Uterus (tissue), 4 donors: ENCODE results near the gene CACNA1D. TPM values are rescaled to one million over a fixed set of nuclear protein-coding genes. Genes with fewer than 3 reads are reported as not detected.

Experiments
- DNase-seq, 2 donors: peaks; one replicate each; pipeline ENCODE4 v3.0.0-alpha.2; 2019 to 2020
- H3K27ac ChIP-seq, 2 donors: fragments of 200-600 bp; sonication (generic); 1 replicate in 1 of 2; 2 replicates in 1 of 2; pipeline ENCODE4 v1.5.1; 2016 to 2018
- H3K27me3 ChIP-seq, 2 donors: fragments of 200-600 bp; sonication (generic); one replicate each; pipeline ENCODE4 v1.5.1; 2018 to 2019; ENCODE audit warnings: control low read depth in 1 of 2
- H3K36me3 ChIP-seq, 2 donors: fragments of 200-600 bp; sonication (generic); one replicate each; pipeline ENCODE4 v1.5.1; 2019; ENCODE audit warnings: control low read depth in 1 of 2
- H3K4me1 ChIP-seq, 2 donors: fragments of 200-600 bp; sonication (generic); one replicate each; pipeline ENCODE4 v1.5.1; 2018 to 2019; ENCODE audit warnings: control low read depth in 1 of 2
- H3K4me3 ChIP-seq, 2 donors: fragments of 200-600 bp; sonication (generic); 1 replicate in 1 of 2; 2 replicates in 1 of 2; pipeline ENCODE4 v1.5.1; 2018 to 2019; ENCODE audit warnings: mild to moderate bottlenecking in 1 of 2
- H3K9me3 ChIP-seq, 2 donors: fragments of 200-600 bp; sonication (generic); one replicate each; pipeline ENCODE4 v1.5.1; 2019; ENCODE audit warnings: control low read depth in 1 of 2
- POLR2A ChIP-seq, 2 donors: fragments of 450-650 bp; IDR thresholded peaks; one replicate each; pipeline ENCODE4 v1.6.1; 2016; ENCODE audit warnings: antibody characterized with exemption in 2 of 2, mild to moderate bottlenecking in 1 of 2, moderate library complexity in 1 of 2
- intact Hi-C: fragments of 100-400 bp; cut with DNase I; formaldehyde crosslinking; loops from one replicate; pipeline ENCODE4 v1.15.1; 2023; ENCODE audit warnings: low total_unique reads
- total RNA-seq, 4 donors: library from RNA; depleted of rRNA in 3 of 4; stranded (reverse); fragments of >200 nt in 3 of 4; gene quantifications; one replicate each; pipeline versions ENCODE4 v1.1.0 to v1.2.4, GENCODE V29; 2014 to 2023
- TF ChIP-seq, protein P1 (sequence below), 4 experiments: fragments of 200-600 bp in 2 of 4; fragments of 450-650 bp in 2 of 4; sonication (generic) in 2 of 4; IDR thresholded peaks; one replicate each; pipeline ENCODE4 v1.5.1; 2016 to 2019; ENCODE audit warnings: antibody characterized with exemption in 4 of 4, mild to moderate bottlenecking in 2 of 4, moderate library complexity in 1 of 4
- donor health status: DM: yes; HTN: yes; CAD: no.

The CACNA1D gene
- total RNA-seq, 4 donors from 2014 or later: 0.88 to 97.5 (median 63.4) TPM

- Histone ChIP-seq H3K27me3 (no peaks in the 10 kb centered on the region), H3K4me1 (no peaks in the 10 kb centered on the region), H3K36me3 (no peaks in the 10 kb centered on the region), H3K27ac (no peak overlapping the region), H3K4me3 (no peak overlapping the region), H3K9me3 (no peaks in the 10 kb centered on the region)
- TF ChIP-seq, protein P1, sequence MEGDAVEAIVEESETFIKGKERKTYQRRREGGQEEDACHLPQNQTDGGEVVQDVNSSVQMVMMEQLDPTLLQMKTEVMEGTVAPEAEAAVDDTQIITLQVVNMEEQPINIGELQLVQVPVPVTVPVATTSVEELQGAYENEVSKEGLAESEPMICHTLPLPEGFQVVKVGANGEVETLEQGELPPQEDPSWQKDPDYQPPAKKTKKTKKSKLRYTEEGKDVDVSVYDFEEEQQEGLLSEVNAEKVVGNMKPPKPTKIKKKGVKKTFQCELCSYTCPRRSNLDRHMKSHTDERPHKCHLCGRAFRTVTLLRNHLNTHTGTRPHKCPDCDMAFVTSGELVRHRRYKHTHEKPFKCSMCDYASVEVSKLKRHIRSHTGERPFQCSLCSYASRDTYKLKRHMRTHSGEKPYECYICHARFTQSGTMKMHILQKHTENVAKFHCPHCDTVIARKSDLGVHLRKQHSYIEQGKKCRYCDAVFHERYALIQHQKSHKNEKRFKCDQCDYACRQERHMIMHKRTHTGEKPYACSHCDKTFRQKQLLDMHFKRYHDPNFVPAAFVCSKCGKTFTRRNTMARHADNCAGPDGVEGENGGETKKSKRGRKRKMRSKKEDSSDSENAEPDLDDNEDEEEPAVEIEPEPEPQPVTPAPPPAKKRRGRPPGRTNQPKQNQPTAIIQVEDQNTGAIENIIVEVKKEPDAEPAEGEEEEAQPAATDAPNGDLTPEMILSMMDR (IDR thresholded peaks at IDR 0.05): no peak
- no peak for TF ChIP-seq POLR2A (IDR thresholded peaks at IDR 0.05)
- no peak for DNase-seq
- intact Hi-C loops: no loop called here
Measured at GRCh38 chr3:53642211-53642610, 147.8 kb downstream of the CACNA1D start.

DNA sequence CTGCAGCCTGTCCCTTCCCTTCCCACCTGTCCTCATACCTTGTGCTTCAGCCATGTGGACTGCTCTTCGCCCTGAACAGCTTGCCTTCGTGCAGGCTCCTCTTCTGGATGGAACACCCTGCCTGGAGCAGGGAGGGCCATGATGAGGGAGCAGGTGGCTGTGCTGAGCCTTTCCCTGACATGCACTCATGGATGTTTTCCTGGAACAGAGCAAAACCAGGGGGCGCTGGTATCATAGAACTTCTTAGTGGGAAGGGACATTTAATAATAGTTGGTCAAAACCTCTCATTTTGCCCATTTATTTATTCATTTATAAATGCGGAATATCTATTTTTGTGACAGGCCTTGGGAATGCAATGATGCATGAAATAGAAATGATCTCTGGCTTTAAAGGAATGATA lies 149.3 kb downstream of the CACNA1D start:
- no peak for TF ChIP-seq POLR2A (IDR thresholded peaks at IDR 0.05)
- TF ChIP-seq, protein P1 (IDR thresholded peaks at IDR 0.05): no peak
- Histone ChIP-seq H3K27ac (no peak overlapping the region), H3K4me3 (no peak overlapping the region), H3K9me3 (no peaks in the 10 kb centered on the region), H3K27me3 (no peaks in the 10 kb centered on the region), H3K4me1 (no peaks in the 10 kb centered on the region), H3K36me3 (no peaks in the 10 kb centered on the region)
- DNase-seq: no peak
- intact Hi-C loops: no loop called here

DNA sequence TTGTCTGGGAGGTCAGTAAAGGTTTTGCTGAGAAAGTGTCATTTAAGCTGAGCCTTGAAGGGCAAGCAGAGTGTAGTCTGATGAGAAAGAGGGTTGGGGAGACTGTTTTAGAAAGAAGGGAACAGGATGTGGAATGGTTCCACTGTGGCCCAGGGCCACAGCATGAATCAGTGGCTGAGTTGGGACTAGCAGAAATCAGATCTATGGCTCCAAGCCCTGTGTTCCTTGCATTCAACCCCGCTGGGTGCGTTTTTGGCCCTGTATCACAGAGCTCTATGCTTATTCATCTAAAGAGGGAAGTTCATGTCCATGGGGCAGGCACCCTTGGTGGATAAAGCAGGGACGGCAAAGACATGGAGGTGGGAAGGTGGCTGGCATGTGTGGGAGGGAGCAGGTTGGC lies 151.3 kb downstream of the CACNA1D start:
- H3K4me3 ChIP-seq: no peak overlapping the region
- no peaks in the 10 kb centered on the region for H3K27me3 ChIP-seq
- H3K36me3 ChIP-seq: no peaks in the 10 kb centered on the region
- no peak overlapping the region for H3K27ac ChIP-seq
- H3K4me1 ChIP-seq: no peaks in the 10 kb centered on the region
- TF ChIP-seq, protein P1 (IDR thresholded peaks at IDR 0.05): no peak
- TF ChIP-seq POLR2A (IDR thresholded peaks at IDR 0.05): no peak
- no peak for DNase-seq
- intact Hi-C loops: no loop called here
- H3K9me3 ChIP-seq: no peaks in the 10 kb centered on the region

- intact Hi-C loops: no loop called here
- Histone ChIP-seq H3K27me3 (no peaks in the 10 kb centered on the region), H3K36me3 (no peaks in the 10 kb centered on the region), H3K4me1 (no peaks in the 10 kb centered on the region), H3K27ac (no peak overlapping the region), H3K4me3 (no peak overlapping the region), H3K9me3 (no peaks in the 10 kb centered on the region)
- no peak for DNase-seq
- TF ChIP-seq, protein P1 (IDR thresholded peaks at IDR 0.05): no peak
- no peak for TF ChIP-seq POLR2A (IDR thresholded peaks at IDR 0.05)
Measured at GRCh38 chr3:53646723-53647122, 152.3 kb downstream of the CACNA1D start.

DNA sequence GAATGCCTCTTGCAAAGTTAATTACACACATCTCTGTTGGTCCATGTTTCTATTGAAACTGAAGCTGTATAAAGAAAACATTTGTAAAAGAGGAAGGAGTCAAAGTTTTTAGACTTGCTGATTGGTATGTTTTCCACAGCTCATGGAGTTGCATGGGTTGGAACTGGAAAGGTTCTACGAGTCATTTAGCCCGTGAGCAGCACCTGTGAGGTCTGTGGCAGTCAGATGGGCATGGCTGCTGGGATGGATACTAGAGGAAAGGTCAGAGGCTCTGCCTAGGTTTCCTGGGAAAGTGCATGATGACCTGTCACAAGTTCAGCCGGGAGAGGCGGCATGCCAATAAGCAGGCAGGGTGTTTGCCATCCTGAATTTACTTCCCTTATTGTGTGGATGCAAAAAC lies 155.4 kb downstream of the CACNA1D start:
- Histone ChIP-seq H3K4me3 (no peak overlapping the region), H3K36me3 (no peaks in the 10 kb centered on the region), H3K27ac (peak overlapping the region in 1 of 2 donors; percentile 85), H3K9me3 (no peaks in the 10 kb centered on the region), H3K27me3 (no peaks in the 10 kb centered on the region), H3K4me1 (no peaks in the 10 kb centered on the region)
- intact Hi-C loops: no loop called here
- TF ChIP-seq, protein P1 (IDR thresholded peaks at IDR 0.05): no peak
- TF ChIP-seq POLR2A (IDR thresholded peaks at IDR 0.05): no peak
- no peak for DNase-seq
